Posterior cingulate gyrus (tissue), 11 donors: ENCODE measurements around the gene TRIO.
"Not testable (repeated sequence)": the region's sequence is repeated elsewhere in the genome, so short reads cannot be mapped to it uniquely, and the experiment has no call there.

ENCODE experiments used
- DNase-seq, 10 donors: peaks; one replicate each; pipeline versions ENCODE4 v3.0.0 to v3.0.0-alpha.2; 2020 to 2021; ENCODE audit warnings: mixed read lengths in 3 of 10
- intact Hi-C: fragments of 100-400 bp; cut with DNase I; formaldehyde crosslinking; loops from one replicate; pipeline ENCODE4 v1.15.1; 2023

TRIO gene

GRCh38 chr5:14392552-14392951 is 249.4 kb downstream of the TRIO start:
- not testable (repeated sequence) for DNase-seq
- intact Hi-C loops: loop anchor here (10.0 kb wide), 1 partner anchor 612 kb away; no protein-coding TSS in a partner anchor

GRCh38 chr5:14394365-14394764 is 251.2 kb downstream of the TRIO start:
- intact Hi-C loops: loop anchor here (10.0 kb wide), 1 partner anchor 610 kb away; no protein-coding TSS in a partner anchor
- DNase-seq: no peak

- intact Hi-C loops: loop anchor here (10.0 kb wide), 1 partner anchor 609 kb away; no protein-coding TSS in a partner anchor
- DNase-seq: no peak
These were observed 252.3 kb downstream of the TRIO start for GRCh38 chr5:14395411-14395810.

- intact Hi-C loops: loop anchor here (10.0 kb wide), 1 partner anchor 609 kb away; no protein-coding TSS in a partner anchor
- DNase-seq: no peak
These were observed 252.9 kb downstream of the TRIO start for GRCh38 chr5:14396066-14396465.

- intact Hi-C loops: loop anchor here (10.0 kb wide), 1 partner anchor 608 kb away; no protein-coding TSS in a partner anchor
- no peak for DNase-seq
These were observed 253.6 kb downstream of the TRIO start for GRCh38 chr5:14396737-14397136.

GRCh38 chr5:14397717-14398116 is 254.6 kb downstream of the TRIO start:
- intact Hi-C loops: loop anchor here (2.0 to 10.0 kb wide), 2 partner anchors 251 to 607 kb away; no protein-coding TSS in a partner anchor
- DNase-seq: no peak

- DNase-seq: no peak
- intact Hi-C loops: loop anchor here (2.0 to 10.0 kb wide), 2 partner anchors 250 to 606 kb away; no protein-coding TSS in a partner anchor
These were observed 256.0 kb downstream of the TRIO start for GRCh38 chr5:14399054-14399692.

GRCh38 chr5:14400085-14400484 is 256.9 kb downstream of the TRIO start:
- intact Hi-C loops: no loop called here
- DNase-seq: no peak

GRCh38 chr5:14400611-14401010 is 257.5 kb downstream of the TRIO start:
- intact Hi-C loops: no loop called here
- DNase-seq: no peak

GRCh38 chr5:14401639-14402038 is 258.5 kb downstream of the TRIO start:
- intact Hi-C loops: no loop called here
- no peak for DNase-seq

- intact Hi-C loops: no loop called here
- no peak for DNase-seq
These were observed 259.3 kb downstream of the TRIO start for GRCh38 chr5:14402424-14402823.

GRCh38 chr5:14404780-14405179 is 261.6 kb downstream of the TRIO start:
- DNase-seq: no peak
- intact Hi-C loops: no loop called here

- intact Hi-C loops: no loop called here
- DNase-seq: no peak
These were observed 262.1 kb downstream of the TRIO start for GRCh38 chr5:14405267-14405666.

- intact Hi-C loops: no loop called here
- no peak for DNase-seq
These were observed 262.8 kb downstream of the TRIO start for GRCh38 chr5:14405706-14406553.

- no peak for DNase-seq
- intact Hi-C loops: no loop called here
These were observed 263.4 kb downstream of the TRIO start for GRCh38 chr5:14406554-14406849.

- intact Hi-C loops: no loop called here
- DNase-seq: no peak
These were observed 263.9 kb downstream of the TRIO start for GRCh38 chr5:14407051-14407450.

- intact Hi-C loops: no loop called here
- DNase-seq: no peak
These were observed 264.6 kb downstream of the TRIO start for GRCh38 chr5:14407746-14408175.

GRCh38 chr5:14408969-14409586 is 265.9 kb downstream of the TRIO start:
- intact Hi-C loops: no loop called here
- no peak for DNase-seq

- DNase-seq: no peak
- intact Hi-C loops: no loop called here
These were observed 266.9 kb downstream of the TRIO start for GRCh38 chr5:14410068-14410393.

- intact Hi-C loops: no loop called here
- DNase-seq: no peak
These were observed 267.5 kb downstream of the TRIO start for GRCh38 chr5:14410394-14411201.

- intact Hi-C loops: no loop called here
- no peak for DNase-seq
These were observed 268.1 kb downstream of the TRIO start for GRCh38 chr5:14411216-14411615.
